Measurements from ENCODE around the gene PLCL1.

Gene PLCL1

GRCh38 chr2:197973772-197974171 lies 169.4 kb downstream of the PLCL1 start:
- DNase-seq: no peak
- TF ChIP-seq CTCF (IDR thresholded peaks at IDR 0.05; ENCODE audit: low read depth, low read length, missing control alignments): no peak
- Histone ChIP-seq H3K36me3 (replicated peaks) (no peaks in the 10 kb centered on the region), H3K4me3 (ENCODE audit: low read depth, low read length) (no peak overlapping the region), H3K27ac (no peak overlapping the region), H3K27me3 (replicated peaks) (no peaks in the 10 kb centered on the region)
- in situ Hi-C loops (cut with HindIII; ENCODE audit: low pct_ligation_motif_present, low sequenced_read_pairs): no loop called here

GRCh38 chr2:197975931-197976519 lies 171.6 kb downstream of the PLCL1 start:
- no peak for DNase-seq
- in situ Hi-C loops (cut with HindIII; ENCODE audit: low pct_ligation_motif_present, low sequenced_read_pairs): no loop called here

GRCh38 chr2:197978971-197979370 lies 174.6 kb downstream of the PLCL1 start:
- no peak overlapping the region for H3K27ac ChIP-seq
- H3K27me3 ChIP-seq (replicated peaks): no peaks in the 10 kb centered on the region
- in situ Hi-C loops (cut with HindIII; ENCODE audit: low pct_ligation_motif_present, low sequenced_read_pairs): no loop called here
- no peak for TF ChIP-seq CTCF (IDR thresholded peaks at IDR 0.05; ENCODE audit: low read depth, low read length, missing control alignments)
- H3K36me3 ChIP-seq (replicated peaks): no peaks in the 10 kb centered on the region
- no peak overlapping the region for H3K4me3 ChIP-seq (ENCODE audit: low read depth, low read length)
- no peak for DNase-seq

More at GRCh38 chr2:197975931-197976519, 171.6 kb downstream of the PLCL1 start:
- H3K27ac ChIP-seq: no peak overlapping the region
- no peak overlapping the region for H3K4me3 ChIP-seq (ENCODE audit: low read depth, low read length)
- no peaks in the 10 kb centered on the region for H3K27me3 ChIP-seq (replicated peaks)
- TF ChIP-seq CTCF (IDR thresholded peaks at IDR 0.05; ENCODE audit: low read depth, low read length, missing control alignments): no peak
- no peaks in the 10 kb centered on the region for H3K36me3 ChIP-seq (replicated peaks)

- no peak for DNase-seq
- H3K27ac ChIP-seq: no peak overlapping the region
- H3K36me3 ChIP-seq (replicated peaks): no peaks in the 10 kb centered on the region
These were observed 178.2 kb downstream of the PLCL1 start for GRCh38 chr2:197982565-197982964.

GRCh38 chr2:197985029-197985638 lies 180.7 kb downstream of the PLCL1 start:
- in situ Hi-C loops (cut with HindIII; ENCODE audit: low pct_ligation_motif_present, low sequenced_read_pairs): no loop called here
- no peak for DNase-seq
- Histone ChIP-seq H3K4me3 (ENCODE audit: low read depth, low read length) (no peak overlapping the region), H3K27ac (no peak overlapping the region), H3K36me3 (replicated peaks) (no peaks in the 10 kb centered on the region), H3K27me3 (replicated peaks) (no peaks in the 10 kb centered on the region)
- no peak for TF ChIP-seq CTCF (IDR thresholded peaks at IDR 0.05; ENCODE audit: low read depth, low read length, missing control alignments)

More at GRCh38 chr2:197982565-197982964, 178.2 kb downstream of the PLCL1 start:
- no peak for TF ChIP-seq CTCF (IDR thresholded peaks at IDR 0.05; ENCODE audit: low read depth, low read length, missing control alignments)
- Histone ChIP-seq H3K27me3 (replicated peaks) (no peaks in the 10 kb centered on the region), H3K4me3 (ENCODE audit: low read depth, low read length) (no peak overlapping the region)
- in situ Hi-C loops (cut with HindIII; ENCODE audit: low pct_ligation_motif_present, low sequenced_read_pairs): no loop called here

- H3K4me3 ChIP-seq (ENCODE audit: low read depth, low read length): no peak overlapping the region
- H3K27ac ChIP-seq: no peak overlapping the region
- H3K27me3 ChIP-seq (replicated peaks): no peaks in the 10 kb centered on the region
- in situ Hi-C loops (cut with HindIII; ENCODE audit: low pct_ligation_motif_present, low sequenced_read_pairs): no loop called here
- no peak for TF ChIP-seq CTCF (IDR thresholded peaks at IDR 0.05; ENCODE audit: low read depth, low read length, missing control alignments)
- no peak for DNase-seq
- H3K36me3 ChIP-seq (replicated peaks): no peaks in the 10 kb centered on the region
These were observed 182.6 kb downstream of the PLCL1 start for GRCh38 chr2:197986977-197987376.
